ENCODE measurements around the gene VPS29.

Gene VPS29

DNA sequence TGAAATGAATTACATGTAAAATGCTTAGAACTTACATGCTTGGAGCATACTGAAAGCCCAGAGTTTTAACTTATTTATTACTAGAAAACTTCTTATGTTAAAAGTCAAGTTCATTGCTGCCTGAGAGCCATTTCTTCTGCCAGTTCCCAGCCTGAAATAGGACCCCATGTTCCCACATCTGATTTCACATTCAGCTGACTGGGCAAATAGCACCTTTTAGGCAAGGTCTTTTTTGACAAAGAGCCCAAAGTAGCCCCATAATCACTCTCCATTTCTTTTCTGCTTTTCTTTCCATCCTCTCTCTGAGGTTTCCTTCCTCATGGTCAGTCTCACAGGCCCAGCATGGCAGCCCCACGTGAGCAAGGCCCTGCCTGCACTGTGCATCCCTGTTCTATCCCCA, 50.6 kb downstream of the VPS29 start:
- DNase-seq (ENCODE audit: extremely low read depth in 1 of 2, low read depth in 1 of 2), result no peak

DNA sequence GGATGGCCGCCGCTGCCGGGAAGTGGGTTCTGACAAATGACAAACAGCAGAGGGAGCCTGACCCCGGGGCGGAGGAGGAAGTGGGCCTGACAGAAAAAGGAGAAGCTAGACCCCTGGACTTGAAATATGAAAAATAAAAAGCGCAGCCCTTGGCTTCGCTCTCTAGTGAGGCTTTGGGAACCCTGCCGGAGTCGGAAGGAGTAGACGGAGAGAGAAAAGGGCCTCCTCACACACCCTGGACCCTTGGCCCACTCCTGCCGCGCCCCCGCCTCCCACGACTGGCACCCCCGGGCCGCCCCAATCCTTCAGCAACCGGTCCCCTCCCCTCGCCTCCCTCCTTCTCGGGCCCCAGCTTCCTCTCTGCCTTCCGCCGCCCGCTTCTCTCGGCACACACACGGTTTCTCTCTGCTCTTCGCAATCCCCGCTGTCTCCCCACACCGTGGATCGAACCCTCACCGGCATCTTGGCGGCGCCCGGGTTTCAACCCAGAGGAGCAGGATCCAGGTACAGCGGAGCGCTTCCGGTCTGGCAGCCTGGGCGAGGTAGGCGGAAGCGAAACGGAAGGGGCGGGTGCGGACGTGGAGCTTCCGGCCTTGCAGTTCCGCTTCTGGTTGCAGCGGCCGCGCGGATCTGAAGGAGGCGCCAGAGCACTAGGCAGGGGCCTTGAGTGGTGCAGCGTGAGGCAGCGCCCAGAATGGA, 52.0 kb downstream of the VPS29 start, which contains the start of gene ARPC3:
TSS of gene ARPC3 (minus strand) at position 539 of the 699 bp plus-strand sequence. CDS start at position 462, 77 bp downstream.
- DNase-seq (ENCODE audit: extremely low read depth in 1 of 2, low read depth in 1 of 2), result peak; percentile 85 to 91

DNA sequence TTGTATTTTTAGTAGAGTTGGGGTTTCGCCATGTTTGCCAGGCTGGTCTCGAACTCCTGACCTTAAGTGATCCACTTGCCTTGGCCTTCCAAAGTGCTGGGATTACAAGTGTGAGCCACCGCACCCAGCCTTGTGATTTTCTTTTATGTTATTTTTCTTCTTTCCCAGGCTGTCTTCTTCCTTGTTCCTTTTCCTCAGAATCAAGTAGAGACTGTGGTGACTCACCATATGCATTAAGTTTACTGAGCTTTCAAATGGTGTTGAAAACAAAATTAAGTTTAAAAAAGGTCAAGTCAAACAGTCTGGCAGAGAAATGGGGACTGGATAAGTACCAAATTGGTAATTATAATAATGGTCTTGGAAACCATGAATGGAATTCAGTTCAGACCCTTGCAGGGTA, 57.5 kb downstream of the VPS29 start:
- no peak for DNase-seq (ENCODE audit: extremely low read depth in 1 of 2, low read depth in 1 of 2)

All from activated CD8-positive, alpha-beta memory T cell treated with anti-CD3 and anti-CD28 coated beads for 1 hour (primary cell).